Occipital lobe (tissue), 2 donors: ENCODE results near the gene C14orf119. TPM values are rescaled to one million over a fixed set of nuclear protein-coding genes. Genes with fewer than 3 reads are reported as not detected.
A peak's percentile ranks its signal among the peaks of the same experiment; 100 is the strongest.

Experiments
- DNase-seq: peaks from one replicate; lab custom pipeline; 2025; lab: John Stamatoyannopoulos, UW
- total RNA-seq: library from RNA; depleted of rRNA; stranded (reverse); fragments of >200 nt; gene quantifications from one replicate; pipeline ENCODE4 v1.2.3, GENCODE V29; 2014

C14orf119 gene
- total RNA-seq, 1 donor from 2014 or later, result 17.9 TPM

DNA sequence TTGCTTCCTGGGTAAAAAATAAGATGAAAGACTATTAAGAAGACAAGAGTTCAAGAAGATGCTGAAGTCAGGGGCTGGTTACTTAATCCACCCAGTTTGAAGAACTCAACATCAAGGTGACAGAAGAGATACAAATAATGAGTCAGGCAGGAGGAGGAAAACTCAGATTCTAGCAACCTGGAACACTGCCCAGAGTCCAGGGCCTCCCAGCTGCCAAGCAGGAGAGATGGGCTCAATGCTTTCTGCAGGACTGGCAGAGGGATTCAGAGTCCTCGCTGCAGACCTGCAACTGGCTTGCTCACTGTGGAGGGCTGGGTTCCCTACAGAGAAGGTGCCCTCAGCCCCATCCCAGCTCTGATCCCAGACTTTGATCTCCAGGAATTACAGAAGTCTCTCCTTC is 52.4 kb downstream of the C14orf119 start:
- peak; percentile 36 for DNase-seq

DNA sequence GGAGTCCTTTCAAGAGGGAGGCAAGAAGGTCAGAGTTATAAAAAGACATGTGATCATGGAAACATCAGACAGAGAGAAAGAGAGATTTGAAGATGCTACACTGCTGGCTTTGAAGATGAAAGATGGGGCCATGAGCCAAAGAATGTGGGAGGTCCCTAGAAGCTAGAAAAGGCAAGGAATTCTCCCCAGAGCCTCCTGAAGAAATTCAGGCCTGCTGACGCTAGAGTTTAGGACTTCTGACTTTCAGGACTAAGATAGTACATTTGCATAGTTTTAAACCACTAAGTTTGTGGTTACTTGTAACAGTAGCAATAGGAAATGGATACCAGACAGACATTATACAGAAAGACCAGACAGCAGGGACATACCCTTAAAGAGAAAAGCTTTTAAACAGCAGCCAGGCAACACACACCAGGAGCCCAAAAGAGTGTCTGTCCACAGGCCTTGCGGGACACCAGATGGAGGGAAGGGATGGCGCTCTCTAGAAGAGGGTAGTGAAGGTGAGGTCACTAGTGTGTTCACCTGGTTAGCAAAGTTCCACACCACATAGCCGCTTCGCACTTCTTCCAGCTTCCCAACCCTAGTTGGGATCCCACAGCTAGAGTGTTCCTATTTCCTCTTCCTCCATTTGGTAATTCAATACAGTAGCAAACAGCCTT is 53.4 kb downstream of the C14orf119 start:
- no peak for DNase-seq

DNA sequence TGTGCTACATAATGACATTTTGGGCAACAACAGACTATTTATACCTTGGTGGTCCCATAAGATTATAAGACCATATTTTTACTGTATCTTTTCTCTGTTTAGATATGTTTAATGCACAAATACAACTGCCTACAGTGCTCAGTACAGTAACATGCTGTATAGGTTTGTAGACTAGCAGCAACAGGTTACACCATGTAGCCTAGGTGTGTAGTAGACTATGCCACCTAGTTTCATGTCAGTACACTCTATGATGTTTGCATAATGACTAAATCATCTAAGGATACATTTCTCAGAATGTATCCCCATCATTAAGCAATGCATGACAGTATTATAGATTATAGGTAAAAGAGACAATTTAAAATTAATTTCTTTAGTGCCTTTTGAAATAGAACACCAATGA is 54.4 kb downstream of the C14orf119 start:
- DNase-seq, result no peak

Other genes starting within 250 kb of the C14orf119 start
- gene LRP10, start 223.8 kb upstream of the C14orf119 start, total RNA-seq, result 3.4 TPM
- 1.7 TPM for gene REM2, start 212.3 kb upstream of the C14orf119 start, total RNA-seq
- 78.6 TPM for gene RBM23, start 176.4 kb upstream of the C14orf119 start, total RNA-seq
- 39.8 TPM for gene PRMT5, start 166.1 kb upstream of the C14orf119 start, total RNA-seq
- 20.9 TPM for gene HAUS4, start 138.4 kb upstream of the C14orf119 start, total RNA-seq
- gene AJUBA, start 113.0 kb upstream of the C14orf119 start, total RNA-seq, result 8.1 TPM
- gene C14orf93, start 85.4 kb upstream of the C14orf119 start, total RNA-seq, result 5.5 TPM
- gene PSMB5, start 60.6 kb upstream of the C14orf119 start, total RNA-seq, result 149 TPM
- gene PSMB11, start 53.3 kb upstream of the C14orf119 start, total RNA-seq, result not detected
- gene CDH24, start 38.0 kb upstream of the C14orf119 start, total RNA-seq, result 10.3 TPM
- gene ACIN1, start 369 bp upstream of the C14orf119 start, total RNA-seq, result 67.8 TPM
- not detected for gene CIROP, start 9.5 kb downstream of the C14orf119 start, total RNA-seq
- 0.31 TPM for gene CEBPE, start 23.8 kb downstream of the C14orf119 start, total RNA-seq
- 3.4 TPM for gene SLC7A8, start 88.2 kb downstream of the C14orf119 start, total RNA-seq
- gene RNF212B, start 142.4 kb downstream of the C14orf119 start, total RNA-seq, result not detected
- gene HOMEZ, start 190.6 kb downstream of the C14orf119 start, total RNA-seq, result 2.5 TPM
- 5.8 TPM for gene PPP1R3E, start 207.4 kb downstream of the C14orf119 start, total RNA-seq
- gene BCL2L2, start 211.3 kb downstream of the C14orf119 start, total RNA-seq, result 17.8 TPM
- gene PABPN1, start 226.0 kb downstream of the C14orf119 start, total RNA-seq, result 59.6 TPM